ENCODE data around the gene CLCNKA. TPM values are rescaled to one million over a fixed set of nuclear protein-coding genes. Genes with fewer than 3 reads are reported as not detected.

CLCNKA gene
- polyA plus RNA-seq, 1 donor (not counting 4 experiments of a cell fraction or from before 2014, with no cell fraction given), result not detected

DNA sequence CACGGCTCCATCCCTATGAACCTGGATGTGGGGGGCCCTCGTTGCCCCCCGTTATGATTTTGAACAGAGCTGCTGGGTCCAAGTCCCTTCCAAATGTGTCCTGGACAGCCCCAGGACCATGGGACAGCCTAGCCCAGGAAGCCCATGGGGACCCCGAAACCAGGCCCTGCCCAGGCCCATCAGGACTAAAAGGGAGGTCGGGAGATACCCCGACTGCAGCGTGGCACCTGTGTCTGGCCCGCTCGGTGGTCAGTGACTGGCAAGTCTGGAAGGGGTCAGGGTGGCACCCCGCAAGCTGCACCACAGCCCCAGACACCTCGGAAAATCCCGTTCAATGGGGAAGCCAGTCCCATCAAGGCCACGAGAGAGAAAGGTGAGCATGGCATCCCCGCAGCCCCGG is 28.2 kb upstream of the CLCNKA start:
- Histone ChIP-seq H3K9ac (ENCODE audit: control insufficient read depth, extremely low read depth, insufficient read depth, low read length) (no peak overlapping the region), H3K27me3 (ENCODE audit: control insufficient read depth, extremely low read depth, insufficient read depth, low read length) (no peaks in the 10 kb centered on the region), H3K4me2 (ENCODE audit: control insufficient read depth, extremely low read depth, insufficient read depth, low read depth, low read length) (no peak overlapping the region), H3K79me2 (ENCODE audit: control insufficient read depth, insufficient read depth, low read length) (no peaks in the 10 kb centered on the region), H2AFZ (ENCODE audit: control insufficient read depth, low read length) (no peak overlapping the region), H4K20me1 (ENCODE audit: control insufficient read depth, extremely low read depth, insufficient read depth, low read length) (no peaks in the 10 kb centered on the region), H3K4me1 (ENCODE audit: control insufficient read depth, extremely low read depth, insufficient read depth, low read length) (no peaks in the 10 kb centered on the region), H3K9me3 (ENCODE audit: control insufficient read depth, low read depth, low read length) (no peaks in the 10 kb centered on the region), H3K4me3 (ENCODE audit: control insufficient read depth in 2 of 3, extremely low read depth in 1 of 3, insufficient read depth in 2 of 3, low read depth in 1 of 3, low read length in 3 of 3) (no peak overlapping the region), H3K36me3 (ENCODE audit: control insufficient read depth in 2 of 2, extremely low read depth in 1 of 2, insufficient read depth in 2 of 2, low read length in 2 of 2) (no peaks in the 10 kb centered on the region), H3K9me1 (ENCODE audit: control insufficient read depth, extremely low read depth, insufficient read depth, low read length) (no peaks in the 10 kb centered on the region), H3K27ac (ENCODE audit: control insufficient read depth, insufficient read depth, low read length) (no peak overlapping the region)
- dilution Hi-C loops (cut with MboI; ENCODE audit: extremely low pct_ligation_motif_present, low sequenced_read_pairs), result no loop called here
- TF ChIP-seq, protein P1, sequence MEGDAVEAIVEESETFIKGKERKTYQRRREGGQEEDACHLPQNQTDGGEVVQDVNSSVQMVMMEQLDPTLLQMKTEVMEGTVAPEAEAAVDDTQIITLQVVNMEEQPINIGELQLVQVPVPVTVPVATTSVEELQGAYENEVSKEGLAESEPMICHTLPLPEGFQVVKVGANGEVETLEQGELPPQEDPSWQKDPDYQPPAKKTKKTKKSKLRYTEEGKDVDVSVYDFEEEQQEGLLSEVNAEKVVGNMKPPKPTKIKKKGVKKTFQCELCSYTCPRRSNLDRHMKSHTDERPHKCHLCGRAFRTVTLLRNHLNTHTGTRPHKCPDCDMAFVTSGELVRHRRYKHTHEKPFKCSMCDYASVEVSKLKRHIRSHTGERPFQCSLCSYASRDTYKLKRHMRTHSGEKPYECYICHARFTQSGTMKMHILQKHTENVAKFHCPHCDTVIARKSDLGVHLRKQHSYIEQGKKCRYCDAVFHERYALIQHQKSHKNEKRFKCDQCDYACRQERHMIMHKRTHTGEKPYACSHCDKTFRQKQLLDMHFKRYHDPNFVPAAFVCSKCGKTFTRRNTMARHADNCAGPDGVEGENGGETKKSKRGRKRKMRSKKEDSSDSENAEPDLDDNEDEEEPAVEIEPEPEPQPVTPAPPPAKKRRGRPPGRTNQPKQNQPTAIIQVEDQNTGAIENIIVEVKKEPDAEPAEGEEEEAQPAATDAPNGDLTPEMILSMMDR (optimal IDR thresholded peaks at IDR 0.05 in 1 of 3, IDR thresholded peaks at IDR 0.05 in 1 of 3, conservative IDR thresholded peaks at IDR 0.05 in 1 of 3; ENCODE audit: extremely low read depth in 1 of 3, insufficient read depth in 2 of 3, low read length in 3 of 3), result no peak
- no peak for TF ChIP-seq EZH2 (IDR thresholded peaks at IDR 0.05; ENCODE audit: low read length)
- FAIRE-seq, result no peak
- no peak for DNase-seq (ENCODE audit: low read depth, low spot score)

DNA sequence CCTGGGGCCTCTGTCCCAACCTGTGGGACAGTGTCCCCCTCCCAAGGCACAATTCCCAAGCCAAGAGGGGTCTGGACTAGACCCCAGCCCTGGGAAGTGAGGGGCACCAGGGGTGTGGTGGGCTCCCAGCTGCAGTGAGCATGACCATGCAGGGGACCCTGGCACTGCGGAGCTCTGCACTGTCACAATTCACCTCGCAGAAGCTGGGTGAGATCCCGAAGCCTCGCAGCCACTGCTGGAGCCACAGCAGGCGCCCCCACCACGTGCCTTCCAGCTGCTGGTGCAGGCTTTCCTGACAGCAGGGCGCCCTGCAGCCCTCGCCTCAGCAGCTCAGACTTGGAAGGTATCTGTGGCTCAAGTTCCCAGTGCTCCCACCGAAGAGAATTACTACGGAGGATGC is 27.8 kb upstream of the CLCNKA start:
- no peaks in the 10 kb centered on the region for H3K4me1 ChIP-seq (ENCODE audit: control insufficient read depth, extremely low read depth, insufficient read depth, low read length)
- H3K9me1 ChIP-seq (ENCODE audit: control insufficient read depth, extremely low read depth, insufficient read depth, low read length), result no peaks in the 10 kb centered on the region
- no peak overlapping the region for H3K27ac ChIP-seq (ENCODE audit: control insufficient read depth, insufficient read depth, low read length)
- dilution Hi-C loops (cut with MboI; ENCODE audit: extremely low pct_ligation_motif_present, low sequenced_read_pairs), result no loop called here
- no peaks in the 10 kb centered on the region for H4K20me1 ChIP-seq (ENCODE audit: control insufficient read depth, extremely low read depth, insufficient read depth, low read length)
- FAIRE-seq (no peak), DNase-seq (ENCODE audit: low read depth, low spot score) (no peak)
- H3K9me3 ChIP-seq (ENCODE audit: control insufficient read depth, low read depth, low read length), result no peaks in the 10 kb centered on the region
- no peaks in the 10 kb centered on the region for H3K79me2 ChIP-seq (ENCODE audit: control insufficient read depth, insufficient read depth, low read length)
- H3K27me3 ChIP-seq (ENCODE audit: control insufficient read depth, extremely low read depth, insufficient read depth, low read length), result no peaks in the 10 kb centered on the region
- no peak overlapping the region for H2AFZ ChIP-seq (ENCODE audit: control insufficient read depth, low read length)
- H3K4me2 ChIP-seq (ENCODE audit: control insufficient read depth, extremely low read depth, insufficient read depth, low read depth, low read length), result no peak overlapping the region
- no peak for TF ChIP-seq EZH2 (IDR thresholded peaks at IDR 0.05; ENCODE audit: low read length)
- TF ChIP-seq, protein P1 (optimal IDR thresholded peaks at IDR 0.05 in 1 of 3, IDR thresholded peaks at IDR 0.05 in 1 of 3, conservative IDR thresholded peaks at IDR 0.05 in 1 of 3; ENCODE audit: extremely low read depth in 1 of 3, insufficient read depth in 2 of 3, low read length in 3 of 3), result no peak
- no peaks in the 10 kb centered on the region for H3K36me3 ChIP-seq (ENCODE audit: control insufficient read depth in 2 of 2, extremely low read depth in 1 of 2, insufficient read depth in 2 of 2, low read length in 2 of 2)
- H3K4me3 ChIP-seq (ENCODE audit: control insufficient read depth in 2 of 3, extremely low read depth in 1 of 3, insufficient read depth in 2 of 3, low read depth in 1 of 3, low read length in 3 of 3), result no peak overlapping the region
- no peak overlapping the region for H3K9ac ChIP-seq (ENCODE audit: control insufficient read depth, extremely low read depth, insufficient read depth, low read length)
